ENCODE results near the gene ZNHIT3. TPM values are rescaled to one million over a fixed set of nuclear protein-coding genes. Genes with fewer than 3 reads are reported as not detected.

Gene ZNHIT3
- total RNA-seq, 4 donors from 2014 or later = 21.6 to 46.4 (median 29.1) TPM

GRCh38 chr17:36503456-36504155 is 17.1 kb downstream of the ZNHIT3 start:
- no peaks in the 10 kb centered on the region for H3K4me1 ChIP-seq
- WGBS, 2 donors = 91 to 99% methylated on average over 5 to 6 of the region's 7 CpGs
- no peak overlapping the region for H3K4me3 ChIP-seq (replicated peaks in 1 of 3)
- DNase-seq = no peak
- no peak for TF ChIP-seq CTCF (IDR thresholded peaks at IDR 0.05)
- TF ChIP-seq POLR2A (IDR thresholded peaks at IDR 0.05) = no peak
- peaks cover 6 to 9% of the 10 kb centered on the region in 2 donors for H3K36me3 ChIP-seq
- H3K27ac ChIP-seq = no peak overlapping the region
- intact Hi-C loops (cut with DNase I) = no loop called here
- H3K27me3 ChIP-seq = no peaks in the 10 kb centered on the region
- H3K9me3 ChIP-seq = no peaks in the 10 kb centered on the region

GRCh38 chr17:36504156-36504545 is 17.7 kb downstream of the ZNHIT3 start:
- intact Hi-C loops (cut with DNase I) = no loop called here
- WGBS, 2 donors = 92 to 98% methylated on average over 5 of the region's 5 CpGs
- no peak for TF ChIP-seq CTCF (IDR thresholded peaks at IDR 0.05)
- TF ChIP-seq POLR2A (IDR thresholded peaks at IDR 0.05) = no peak
- no peak for DNase-seq
- no peaks in the 10 kb centered on the region for H3K27me3 ChIP-seq
- no peak overlapping the region for H3K4me3 ChIP-seq (replicated peaks in 1 of 3)
- H3K36me3 ChIP-seq = peaks cover under 1 to 9% of the 10 kb centered on the region in 2 donors
- H3K27ac ChIP-seq = no peak overlapping the region
- no peaks in the 10 kb centered on the region for H3K9me3 ChIP-seq
- no peaks in the 10 kb centered on the region for H3K4me1 ChIP-seq

GRCh38 chr17:36505171-36505570 is 18.7 kb downstream of the ZNHIT3 start:
- H3K36me3 ChIP-seq = peaks cover 0 to 9% of the 10 kb centered on the region in 2 donors
- TF ChIP-seq CTCF (IDR thresholded peaks at IDR 0.05) = no peak
- no peak for TF ChIP-seq POLR2A (IDR thresholded peaks at IDR 0.05)
- intact Hi-C loops (cut with DNase I) = no loop called here
- no peaks in the 10 kb centered on the region for H3K27me3 ChIP-seq
- H3K4me3 ChIP-seq (replicated peaks in 1 of 3) = no peak overlapping the region
- no peaks in the 10 kb centered on the region for H3K9me3 ChIP-seq
- H3K27ac ChIP-seq = no peak overlapping the region
- 92 to 98% methylated on average over 7 to 8 of the region's 8 CpGs for WGBS, 2 donors
- H3K4me1 ChIP-seq = no peaks in the 10 kb centered on the region
- DNase-seq = no peak

DNA sequence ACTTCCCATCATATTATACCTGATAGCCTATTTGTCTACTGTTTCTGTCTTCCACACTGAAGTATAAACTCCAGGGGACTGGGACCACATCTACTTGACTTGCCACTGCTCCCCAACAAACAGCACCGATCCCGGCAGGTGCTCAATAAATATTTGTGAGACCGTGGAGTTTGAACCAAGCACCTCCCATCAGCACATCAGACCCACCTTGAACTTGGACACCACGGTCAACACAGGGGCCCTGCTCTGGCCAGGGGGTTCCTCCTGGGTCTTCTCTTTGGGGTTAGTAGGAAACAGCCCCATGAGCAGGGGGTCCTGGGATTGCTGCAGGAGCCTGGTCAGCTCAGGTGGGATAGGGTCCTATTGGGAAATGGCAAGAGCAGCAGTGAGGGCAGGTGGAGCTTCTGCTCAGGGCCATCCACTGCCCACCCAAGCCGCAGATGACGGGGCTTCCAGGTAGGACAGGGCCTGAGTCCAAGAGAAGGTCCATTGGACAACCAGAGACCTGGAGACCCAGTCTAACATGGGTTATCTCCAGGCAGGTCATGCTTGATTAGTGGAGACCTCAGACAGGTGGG is 19.9 kb downstream of the ZNHIT3 start:
- DNase-seq = no peak
- Histone ChIP-seq H3K4me3 (replicated peaks in 1 of 3) (no peak overlapping the region), H3K27ac (no peak overlapping the region), H3K36me3 (peaks cover 0 to 12% of the 10 kb centered on the region in 2 donors), H3K9me3 (no peaks in the 10 kb centered on the region), H3K27me3 (no peaks in the 10 kb centered on the region), H3K4me1 (no peaks in the 10 kb centered on the region)
- intact Hi-C loops (cut with DNase I) = no loop called here
- 77 to 89% methylated on average over 5 to 6 of the region's 6 CpGs for WGBS, 2 donors
- no peak for TF ChIP-seq CTCF (IDR thresholded peaks at IDR 0.05)
- no peak for TF ChIP-seq POLR2A (IDR thresholded peaks at IDR 0.05)

- intact Hi-C loops (cut with DNase I) = no loop called here
- no peaks in the 10 kb centered on the region for H3K9me3 ChIP-seq
- TF ChIP-seq POLR2A (IDR thresholded peaks at IDR 0.05) (no peak), CTCF (IDR thresholded peaks at IDR 0.05) (no peak)
- 96 to 100% methylated on average over 3 to 7 of the region's 11 CpGs for WGBS, 2 donors
- H3K36me3 ChIP-seq = peaks cover 0 to 12% of the 10 kb centered on the region in 2 donors
- DNase-seq = no peak
- no peak overlapping the region for H3K27ac ChIP-seq
- H3K4me1 ChIP-seq = no peaks in the 10 kb centered on the region
- no peak overlapping the region for H3K4me3 ChIP-seq (replicated peaks in 1 of 3)
- H3K27me3 ChIP-seq = no peaks in the 10 kb centered on the region
These were observed 20.4 kb downstream of the ZNHIT3 start for GRCh38 chr17:36506831-36507230.

Measured in thyroid gland (tissue), 4 donors.